ENCODE results near the gene BRD1. TPM values are rescaled to one million over a fixed set of nuclear protein-coding genes. Genes with fewer than 3 reads are reported as not detected.

Gene BRD1
- polyA plus RNA-seq, 1 donor from 2014 or later: 79.3 TPM

DNA sequence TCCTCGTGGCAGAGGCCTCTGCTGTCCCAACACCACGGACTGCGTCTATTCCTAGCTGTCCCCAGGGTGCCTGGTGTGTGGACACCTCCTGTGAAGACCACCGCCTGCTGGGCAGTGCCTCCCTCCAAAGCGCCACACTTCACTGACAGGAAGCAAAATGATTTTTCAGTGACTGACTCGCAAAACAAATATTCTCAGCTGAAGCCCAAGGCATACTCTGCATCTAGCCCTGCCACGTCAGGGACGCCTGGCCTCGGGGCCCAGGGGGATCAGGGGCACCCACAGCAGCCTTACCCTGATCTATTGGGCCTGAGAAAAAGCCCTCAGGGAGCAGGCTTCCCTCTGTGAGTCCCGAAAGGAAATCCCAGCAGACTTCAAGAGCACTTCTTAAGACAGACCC lies 2.2 kb downstream of the BRD1 start:
- Histone ChIP-seq H2AFZ (ENCODE audit: low read depth, low read length) (no peak overlapping the region), H3K4me3 (ENCODE audit: low read length) (peak overlapping the region; percentile 88), H4K20me1 (ENCODE audit: insufficient read depth) (peaks cover 44% of the 10 kb centered on the region), H3K27ac (ENCODE audit: low read length) (no peak overlapping the region), H3F3A (ENCODE audit: insufficient read depth, low read length, poor library complexity, severe bottlenecking) (no peaks in the 10 kb centered on the region), H3K9me2 (ENCODE audit: insufficient read depth, low read length) (no peaks in the 10 kb centered on the region), H3K9ac (ENCODE audit: low read length) (peak overlapping the region; percentile 88), H3K4me2 (ENCODE audit: low read length) (peak overlapping the region; percentile 96), H3K36me3 (ENCODE audit: insufficient read depth, low read length) (peaks cover 12% of the 10 kb centered on the region), H3K27me3 (ENCODE audit: insufficient read depth, low read depth, low read length) (no peaks in the 10 kb centered on the region), H3K9me3 (ENCODE audit: low read length) (no peaks in the 10 kb centered on the region), H3K79me2 (replicated peaks; ENCODE audit: insufficient read depth, low read length) (peaks cover 67% of the 10 kb centered on the region)
- TF ChIP-seq SMC3 (conservative IDR thresholded peaks at IDR 0.05; ENCODE audit: poor library complexity) (no peak), POLR2AphosphoS5 (IDR thresholded peaks at IDR 0.05) (no peak), TAF1 (IDR thresholded peaks at IDR 0.05; ENCODE audit: low read depth) (no peak), RAD21 (conservative IDR thresholded peaks at IDR 0.05) (no peak), EP300 (conservative IDR thresholded peaks at IDR 0.05; ENCODE audit: poor library complexity, severe bottlenecking) (no peak), EZH2 (IDR thresholded peaks at IDR 0.05; ENCODE audit: borderline replicate concordance, insufficient read depth, low read length, poor library complexity, severe bottlenecking) (no peak), MXI1 (conservative IDR thresholded peaks at IDR 0.05; ENCODE audit: poor library complexity, severe bottlenecking) (no peak), CTCF (IDR thresholded peaks at IDR 0.05; ENCODE audit: poor library complexity, severe bottlenecking) (no peak)
- TF ChIP-seq, protein P1, sequence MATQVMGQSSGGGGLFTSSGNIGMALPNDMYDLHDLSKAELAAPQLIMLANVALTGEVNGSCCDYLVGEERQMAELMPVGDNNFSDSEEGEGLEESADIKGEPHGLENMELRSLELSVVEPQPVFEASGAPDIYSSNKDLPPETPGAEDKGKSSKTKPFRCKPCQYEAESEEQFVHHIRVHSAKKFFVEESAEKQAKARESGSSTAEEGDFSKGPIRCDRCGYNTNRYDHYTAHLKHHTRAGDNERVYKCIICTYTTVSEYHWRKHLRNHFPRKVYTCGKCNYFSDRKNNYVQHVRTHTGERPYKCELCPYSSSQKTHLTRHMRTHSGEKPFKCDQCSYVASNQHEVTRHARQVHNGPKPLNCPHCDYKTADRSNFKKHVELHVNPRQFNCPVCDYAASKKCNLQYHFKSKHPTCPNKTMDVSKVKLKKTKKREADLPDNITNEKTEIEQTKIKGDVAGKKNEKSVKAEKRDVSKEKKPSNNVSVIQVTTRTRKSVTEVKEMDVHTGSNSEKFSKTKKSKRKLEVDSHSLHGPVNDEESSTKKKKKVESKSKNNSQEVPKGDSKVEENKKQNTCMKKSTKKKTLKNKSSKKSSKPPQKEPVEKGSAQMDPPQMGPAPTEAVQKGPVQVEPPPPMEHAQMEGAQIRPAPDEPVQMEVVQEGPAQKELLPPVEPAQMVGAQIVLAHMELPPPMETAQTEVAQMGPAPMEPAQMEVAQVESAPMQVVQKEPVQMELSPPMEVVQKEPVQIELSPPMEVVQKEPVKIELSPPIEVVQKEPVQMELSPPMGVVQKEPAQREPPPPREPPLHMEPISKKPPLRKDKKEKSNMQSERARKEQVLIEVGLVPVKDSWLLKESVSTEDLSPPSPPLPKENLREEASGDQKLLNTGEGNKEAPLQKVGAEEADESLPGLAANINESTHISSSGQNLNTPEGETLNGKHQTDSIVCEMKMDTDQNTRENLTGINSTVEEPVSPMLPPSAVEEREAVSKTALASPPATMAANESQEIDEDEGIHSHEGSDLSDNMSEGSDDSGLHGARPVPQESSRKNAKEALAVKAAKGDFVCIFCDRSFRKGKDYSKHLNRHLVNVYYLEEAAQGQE (IDR thresholded peaks at IDR 0.05; ENCODE audit: borderline replicate concordance): no peak

GRCh38 chr22:49824936-49825335 lies 2.7 kb downstream of the BRD1 start:
- Histone ChIP-seq H3K9me3 (ENCODE audit: low read length) (no peaks in the 10 kb centered on the region), H3K79me2 (replicated peaks; ENCODE audit: insufficient read depth, low read length) (peaks cover 72% of the 10 kb centered on the region), H2AFZ (ENCODE audit: low read depth, low read length) (no peak overlapping the region), H3K9me2 (ENCODE audit: insufficient read depth, low read length) (no peaks in the 10 kb centered on the region), H3K4me3 (ENCODE audit: low read length) (peak overlapping the region; percentile 88), H3K4me2 (ENCODE audit: low read length) (no peak overlapping the region), H3K27me3 (ENCODE audit: insufficient read depth, low read depth, low read length) (no peaks in the 10 kb centered on the region), H3F3A (ENCODE audit: insufficient read depth, low read length, poor library complexity, severe bottlenecking) (no peaks in the 10 kb centered on the region), H3K36me3 (ENCODE audit: insufficient read depth, low read length) (peaks cover 12% of the 10 kb centered on the region), H3K9ac (ENCODE audit: low read length) (no peak overlapping the region), H3K27ac (ENCODE audit: low read length) (no peak overlapping the region), H4K20me1 (ENCODE audit: insufficient read depth) (peaks cover 44% of the 10 kb centered on the region)
- TF ChIP-seq POLR2AphosphoS5 (IDR thresholded peaks at IDR 0.05): no peak
- TF ChIP-seq CTCF (IDR thresholded peaks at IDR 0.05; ENCODE audit: poor library complexity, severe bottlenecking): no peak
- no peak for TF ChIP-seq MXI1 (conservative IDR thresholded peaks at IDR 0.05; ENCODE audit: poor library complexity, severe bottlenecking)
- no peak for TF ChIP-seq RAD21 (conservative IDR thresholded peaks at IDR 0.05)
- TF ChIP-seq EZH2 (IDR thresholded peaks at IDR 0.05; ENCODE audit: borderline replicate concordance, insufficient read depth, low read length, poor library complexity, severe bottlenecking): no peak
- TF ChIP-seq TAF1 (IDR thresholded peaks at IDR 0.05; ENCODE audit: low read depth): no peak
- TF ChIP-seq EP300 (conservative IDR thresholded peaks at IDR 0.05; ENCODE audit: poor library complexity, severe bottlenecking): no peak
- TF ChIP-seq SMC3 (conservative IDR thresholded peaks at IDR 0.05; ENCODE audit: poor library complexity): no peak
- TF ChIP-seq, protein P1 (IDR thresholded peaks at IDR 0.05; ENCODE audit: borderline replicate concordance): no peak

All from neural cell (in vitro differentiated cells).